Measurements from ENCODE around the gene NOC3L. TPM values are rescaled to one million over a fixed set of nuclear protein-coding genes. Genes with fewer than 3 reads are reported as not detected.
"Not testable (repeated sequence)": the region's sequence is repeated elsewhere in the genome, so short reads cannot be mapped to it uniquely, and the experiment has no call there.

NOC3L gene
- total RNA-seq, 1 donor from 2014 or later = 41.2 TPM

DNA sequence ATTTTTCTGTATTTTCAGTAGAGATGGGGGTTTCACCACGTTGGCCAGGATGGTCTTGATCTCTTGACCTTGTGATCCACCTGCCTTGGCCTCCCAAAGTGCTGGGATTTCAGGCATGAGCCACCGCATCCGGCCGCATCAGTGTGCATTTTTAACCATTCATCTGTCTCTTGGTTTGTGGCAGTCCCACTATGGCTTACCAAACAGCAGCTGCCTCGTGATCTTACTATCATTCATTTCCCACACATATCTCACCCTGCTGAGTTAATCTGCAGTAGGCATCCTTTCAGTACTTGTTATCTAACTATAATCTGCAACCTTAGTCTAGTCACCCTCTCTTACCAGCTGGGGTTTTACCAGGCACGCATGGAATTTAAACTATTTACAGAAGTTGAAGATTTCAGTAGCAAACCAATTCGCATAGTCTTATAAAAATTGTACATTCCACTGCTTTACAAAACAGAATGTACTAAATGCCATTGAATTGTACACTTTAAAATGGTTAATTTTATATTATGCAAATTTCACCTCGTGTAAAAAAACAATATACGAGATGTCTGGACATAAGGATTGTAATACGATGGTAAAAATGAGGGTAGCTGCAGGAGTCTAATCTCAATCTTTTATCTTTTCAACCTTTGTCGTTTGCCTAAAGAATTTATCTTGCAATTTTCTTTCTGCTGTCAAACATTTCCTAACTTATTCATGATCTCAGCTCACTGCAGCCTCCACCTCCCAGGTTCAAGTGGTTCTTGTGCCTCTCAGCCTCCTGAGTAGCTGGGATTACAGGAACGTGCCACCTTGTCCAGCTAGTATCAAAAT is 35.0 kb upstream of the NOC3L start:
- Mint-ChIP-seq H3K9me3 (no peaks in the 10 kb centered on the region), H3K4me3 (ENCODE audit: low read depth) (no peak overlapping the region), H3K36me3 (ENCODE audit: low read depth) (no peaks in the 10 kb centered on the region), H3K27me3 (ENCODE audit: low read depth) (peaks cover 30% of the 10 kb centered on the region), H3K4me1 (ENCODE audit: low read depth) (peaks cover 3% of the 10 kb centered on the region), H3K27ac (no peak overlapping the region)
- no peak for DNase-seq (ENCODE audit: low spot score)
- intact Hi-C loops (cut with micrococcal nuclease) = no loop called here

DNA sequence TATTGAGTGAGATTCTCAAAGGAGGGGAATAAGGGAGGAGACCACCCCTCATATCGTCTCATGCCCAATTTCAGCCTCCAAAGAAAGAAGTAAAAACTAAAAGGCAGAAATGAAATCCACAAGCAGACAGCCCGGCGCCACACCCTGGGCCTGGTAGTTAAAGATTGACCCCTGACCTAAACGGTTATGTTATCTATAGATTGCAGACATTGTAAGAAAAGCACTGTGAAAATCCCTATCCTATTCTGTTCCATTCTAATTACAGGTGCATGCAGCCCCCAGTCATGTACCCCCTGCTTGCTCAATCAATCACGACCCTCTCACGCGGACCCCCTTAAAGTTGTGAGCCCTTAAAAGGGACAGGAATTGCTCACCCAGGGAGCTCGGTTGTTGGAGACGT is 29.4 kb upstream of the NOC3L start:
- H3K36me3 Mint-ChIP-seq (ENCODE audit: low read depth) = not testable (repeated sequence)

DNA sequence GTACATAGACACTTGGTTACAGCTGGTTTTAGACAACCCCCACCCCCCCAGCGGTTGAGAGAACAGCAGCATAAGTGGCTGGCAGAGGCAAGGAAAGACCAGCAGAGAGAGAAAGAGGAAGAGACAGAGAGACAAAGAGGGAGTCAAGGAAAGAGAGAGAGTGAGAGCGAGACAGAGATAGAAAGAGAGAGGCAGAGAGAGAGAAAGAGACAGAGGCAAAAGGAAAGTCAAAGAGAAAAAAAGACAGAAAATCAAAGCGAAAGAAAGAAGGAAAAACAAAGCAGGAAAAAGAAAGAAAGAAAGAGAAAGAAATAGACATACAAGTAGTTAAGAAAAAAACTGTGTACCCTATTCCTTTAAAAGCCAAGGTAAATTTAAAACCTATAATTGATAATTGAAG is 23.0 kb upstream of the NOC3L start:
- H3K9me3 Mint-ChIP-seq; DNase-seq (ENCODE audit: low spot score); intact Hi-C loops (cut with micrococcal nuclease); H3K27ac Mint-ChIP-seq; H3K36me3 Mint-ChIP-seq (ENCODE audit: low read depth); H3K4me1 Mint-ChIP-seq (ENCODE audit: low read depth); H3K4me3 Mint-ChIP-seq (ENCODE audit: low read depth): not testable (repeated sequence)
- peaks cover 11% of the 10 kb centered on the region for H3K27me3 Mint-ChIP-seq (ENCODE audit: low read depth)

More for the DNA sequence above, 29.4 kb upstream of the NOC3L start:
- H3K4me1 Mint-ChIP-seq (ENCODE audit: low read depth); H3K4me3 Mint-ChIP-seq (ENCODE audit: low read depth); DNase-seq (ENCODE audit: low spot score); intact Hi-C loops (cut with micrococcal nuclease); H3K27me3 Mint-ChIP-seq (ENCODE audit: low read depth); H3K27ac Mint-ChIP-seq; H3K9me3 Mint-ChIP-seq: not testable (repeated sequence)

GRCh38 chr10:94383530-94383929 is 20.8 kb upstream of the NOC3L start:
- intact Hi-C loops (cut with micrococcal nuclease) = no loop called here
- DNase-seq (ENCODE audit: low spot score) = no peak
- peaks cover 13% of the 10 kb centered on the region for H3K27me3 Mint-ChIP-seq (ENCODE audit: low read depth)
- no peak overlapping the region for H3K27ac Mint-ChIP-seq
- H3K4me3 Mint-ChIP-seq (ENCODE audit: low read depth) = no peak overlapping the region
- no peaks in the 10 kb centered on the region for H3K36me3 Mint-ChIP-seq (ENCODE audit: low read depth)
- H3K9me3 Mint-ChIP-seq = no peaks in the 10 kb centered on the region
- H3K4me1 Mint-ChIP-seq (ENCODE audit: low read depth) = no peaks in the 10 kb centered on the region

- Mint-ChIP-seq H3K4me1 (ENCODE audit: low read depth) (no peaks in the 10 kb centered on the region), H3K9me3 (no peaks in the 10 kb centered on the region), H3K4me3 (ENCODE audit: low read depth) (no peak overlapping the region), H3K36me3 (ENCODE audit: low read depth) (no peaks in the 10 kb centered on the region), H3K27ac (no peak overlapping the region), H3K27me3 (ENCODE audit: low read depth) (peaks cover 30% of the 10 kb centered on the region)
- intact Hi-C loops (cut with micrococcal nuclease) = no loop called here
- no peak for DNase-seq (ENCODE audit: low spot score)
Measured at GRCh38 chr10:94376865-94377264, 14.1 kb upstream of the NOC3L start.

- Mint-ChIP-seq H3K4me1 (ENCODE audit: low read depth) (no peaks in the 10 kb centered on the region), H3K4me3 (ENCODE audit: low read depth) (no peak overlapping the region), H3K27ac (no peak overlapping the region), H3K9me3 (no peaks in the 10 kb centered on the region), H3K27me3 (ENCODE audit: low read depth) (peaks cover 25% of the 10 kb centered on the region), H3K36me3 (ENCODE audit: low read depth) (no peaks in the 10 kb centered on the region)
- intact Hi-C loops (cut with micrococcal nuclease) = no loop called here
- DNase-seq (ENCODE audit: low spot score) = no peak
Measured at GRCh38 chr10:94375374-94375773, 12.6 kb upstream of the NOC3L start.

GRCh38 chr10:94370501-94370900 is 7.8 kb upstream of the NOC3L start:
- DNase-seq (ENCODE audit: low spot score) = no peak
- H3K4me1 Mint-ChIP-seq (ENCODE audit: low read depth) = no peaks in the 10 kb centered on the region
- no peak overlapping the region for H3K27ac Mint-ChIP-seq
- H3K27me3 Mint-ChIP-seq (ENCODE audit: low read depth) = peaks cover 21% of the 10 kb centered on the region
- H3K9me3 Mint-ChIP-seq = no peaks in the 10 kb centered on the region
- no peaks in the 10 kb centered on the region for H3K36me3 Mint-ChIP-seq (ENCODE audit: low read depth)
- intact Hi-C loops (cut with micrococcal nuclease) = no loop called here
- H3K4me3 Mint-ChIP-seq (ENCODE audit: low read depth) = no peak overlapping the region

DNA sequence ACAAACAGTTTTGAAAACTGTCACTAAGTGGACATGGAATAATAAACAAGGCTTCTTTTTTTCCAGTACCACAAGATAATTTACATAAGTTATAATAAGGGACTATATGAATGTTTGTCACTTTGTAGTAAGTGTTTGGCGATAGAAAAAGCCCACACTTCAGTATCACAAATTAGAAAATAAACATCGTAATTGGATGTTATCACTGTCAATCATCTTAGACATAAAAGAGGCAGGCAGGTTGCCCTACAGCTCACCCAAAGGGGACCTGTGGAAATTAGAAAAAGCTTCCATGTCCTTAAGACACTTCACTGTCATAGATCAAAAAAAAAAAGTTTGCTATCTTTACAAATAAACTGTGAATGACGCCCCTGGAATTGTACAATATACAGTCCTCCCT is 3.6 kb upstream of the NOC3L start:
- peaks cover 5% of the 10 kb centered on the region for H3K4me1 Mint-ChIP-seq (ENCODE audit: low read depth)
- no peak overlapping the region for H3K27ac Mint-ChIP-seq
- H3K9me3 Mint-ChIP-seq = no peaks in the 10 kb centered on the region
- H3K36me3 Mint-ChIP-seq (ENCODE audit: low read depth) = peaks cover 4% of the 10 kb centered on the region
- intact Hi-C loops (cut with micrococcal nuclease) = no loop called here
- peaks cover 19% of the 10 kb centered on the region for H3K27me3 Mint-ChIP-seq (ENCODE audit: low read depth)
- no peak overlapping the region for H3K4me3 Mint-ChIP-seq (ENCODE audit: low read depth)
- DNase-seq (ENCODE audit: low spot score) = no peak

- no peaks in the 10 kb centered on the region for H3K9me3 Mint-ChIP-seq
- peak overlapping the region; percentile 3 for H3K4me3 Mint-ChIP-seq (ENCODE audit: low read depth)
- H3K4me1 Mint-ChIP-seq (ENCODE audit: low read depth) = peaks cover 14% of the 10 kb centered on the region
- H3K36me3 Mint-ChIP-seq (ENCODE audit: low read depth) = peaks cover 17% of the 10 kb centered on the region
- no peak overlapping the region for H3K27ac Mint-ChIP-seq
- intact Hi-C loops (cut with micrococcal nuclease) = loop anchor here (5.0 kb wide), 2 partner anchors 42 to 183 kb away; partner anchors contain the start of gene HELLS
- DNase-seq (ENCODE audit: low spot score) = no peak
- peaks cover 15% of the 10 kb centered on the region for H3K27me3 Mint-ChIP-seq (ENCODE audit: low read depth)
Measured at GRCh38 chr10:94364482-94364881, 1.7 kb upstream of the NOC3L start.

DNA sequence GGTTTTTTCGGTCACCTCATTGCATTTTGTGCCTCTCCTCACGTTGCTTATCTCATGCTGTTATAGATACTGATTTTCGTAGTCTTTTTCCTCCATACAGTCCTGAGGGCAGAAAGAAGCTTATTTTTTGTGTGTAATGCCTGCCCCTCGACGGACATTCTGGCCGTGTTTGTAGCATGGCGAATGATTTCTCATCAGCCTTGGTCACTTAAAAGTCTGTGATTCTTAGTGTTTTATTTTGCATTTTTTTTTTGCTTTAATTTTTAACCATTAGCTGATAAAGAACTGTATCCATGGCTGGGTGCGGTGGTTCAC is 469 bp upstream of the NOC3L start:
- intact Hi-C loops (cut with micrococcal nuclease) = loop anchor here (2.0 to 5.0 kb wide), 3 partner anchors 40 to 184 kb away; partner anchors contain the start of genes HELLS and TBC1D12

GRCh38 chr10:94361171-94361794 is 1.5 kb downstream of the NOC3L start:
- intact Hi-C loops (cut with micrococcal nuclease) = loop anchor here (5.0 kb wide), 2 partner anchors 39 to 186 kb away; partner anchors contain the start of gene HELLS
- peaks cover 27% of the 10 kb centered on the region for H3K4me1 Mint-ChIP-seq (ENCODE audit: low read depth)
- peaks cover 49% of the 10 kb centered on the region for H3K36me3 Mint-ChIP-seq (ENCODE audit: low read depth)
- no peak for DNase-seq (ENCODE audit: low spot score)
- peaks cover 13% of the 10 kb centered on the region for H3K27me3 Mint-ChIP-seq (ENCODE audit: low read depth)
- no peaks in the 10 kb centered on the region for H3K9me3 Mint-ChIP-seq
- H3K4me3 Mint-ChIP-seq (ENCODE audit: low read depth) = peak overlapping the region; percentile 95
- H3K27ac Mint-ChIP-seq = no peak overlapping the region

More for the DNA sequence above, 469 bp upstream of the NOC3L start:
- Mint-ChIP-seq H3K4me1 (ENCODE audit: low read depth) (peaks cover 19% of the 10 kb centered on the region), H3K4me3 (ENCODE audit: low read depth) (peak overlapping the region; percentile 95), H3K9me3 (no peaks in the 10 kb centered on the region), H3K36me3 (ENCODE audit: low read depth) (peaks cover 29% of the 10 kb centered on the region), H3K27ac (no peak overlapping the region), H3K27me3 (ENCODE audit: low read depth) (peaks cover 13% of the 10 kb centered on the region)
- DNase-seq (ENCODE audit: low spot score) = no peak

DNA sequence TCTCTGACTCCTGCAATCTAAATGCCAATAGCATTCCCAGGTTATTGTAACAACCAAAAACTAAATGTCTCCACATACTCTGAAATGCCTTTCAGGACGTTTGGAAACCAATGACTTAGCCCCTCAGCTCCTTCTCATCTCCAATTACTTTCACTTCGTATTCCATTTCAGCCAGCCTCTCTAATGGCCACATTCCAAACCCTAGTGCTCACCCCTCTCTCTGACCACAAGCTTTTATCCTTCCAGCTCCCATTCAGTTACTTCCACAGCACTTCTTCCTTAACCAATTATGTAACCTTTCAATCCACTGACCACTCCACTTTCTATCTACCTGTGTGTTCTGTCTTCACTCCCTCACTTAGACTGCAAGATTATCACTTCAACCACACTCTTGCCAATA is 4.3 kb downstream of the NOC3L start:
- Mint-ChIP-seq H3K9me3 (no peaks in the 10 kb centered on the region), H3K4me1 (ENCODE audit: low read depth) (peaks cover 27% of the 10 kb centered on the region), H3K36me3 (ENCODE audit: low read depth) (peaks cover 62% of the 10 kb centered on the region), H3K27ac (no peak overlapping the region), H3K27me3 (ENCODE audit: low read depth) (no peaks in the 10 kb centered on the region), H3K4me3 (ENCODE audit: low read depth) (no peak overlapping the region)
- intact Hi-C loops (cut with micrococcal nuclease) = no loop called here
- DNase-seq (ENCODE audit: low spot score) = no peak

DNA sequence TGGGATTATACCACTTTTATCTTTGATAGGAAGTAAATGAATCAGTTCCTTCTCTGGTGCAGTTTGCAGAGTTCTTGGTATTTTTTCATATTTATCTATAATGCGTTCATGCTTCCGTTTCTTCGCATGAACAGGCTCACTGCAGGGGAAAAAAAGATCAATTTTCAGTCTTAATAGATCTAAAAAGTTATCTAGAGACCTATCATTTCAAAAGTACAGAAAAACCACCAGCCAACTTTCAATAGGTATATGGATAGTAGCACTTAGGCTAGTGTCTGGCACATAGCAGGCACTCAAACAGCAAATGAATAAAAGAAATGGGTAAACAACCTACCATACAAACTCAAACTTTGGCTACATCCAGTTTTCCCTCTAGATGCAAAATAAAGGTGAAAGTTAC is 5.5 kb downstream of the NOC3L start:
- Mint-ChIP-seq H3K27ac (no peak overlapping the region), H3K4me3 (ENCODE audit: low read depth) (no peak overlapping the region), H3K9me3 (no peaks in the 10 kb centered on the region), H3K4me1 (ENCODE audit: low read depth) (peaks cover 27% of the 10 kb centered on the region), H3K27me3 (ENCODE audit: low read depth) (no peaks in the 10 kb centered on the region), H3K36me3 (ENCODE audit: low read depth) (peaks cover 68% of the 10 kb centered on the region)
- no peak for DNase-seq (ENCODE audit: low spot score)
- intact Hi-C loops (cut with micrococcal nuclease) = no loop called here

Data from activated T-helper 2 cell treated with anti-CD3 and anti-CD28 coated beads, Interferon-gamma antibody, Interleukin-2, Interleukin-4, amounts not matched to agents 10 μg/mL and 5 μg/mL and 100 μg/mL, durations not matched to agents 14 hours and 24 hours and 36 hours (primary cell).